ENCODE measurements around the gene COPS8.
A peak's percentile ranks its signal among the peaks of the same experiment; 100 is the strongest.

Gene COPS8

GRCh38 chr2:237085248-237086221 is at the start of gene COPS8:
Gene COPS8 (plus strand): TSS chr2:237085889. CDS start chr2:237085965, 76 bp downstream.
- DNase-seq (ENCODE audit: extremely low read depth, low read depth), result peak; percentile 71
- peak; percentile 21 for TF ChIP-seq CTCF (IDR thresholded peaks at IDR 0.05; ENCODE audit: low read depth, low read length)

- no peak for TF ChIP-seq CTCF (IDR thresholded peaks at IDR 0.05; ENCODE audit: low read depth, low read length)
- DNase-seq (ENCODE audit: extremely low read depth, low read depth), result no peak
Measured at GRCh38 chr2:237039301-237040031, 46.2 kb upstream of the COPS8 start.

GRCh38 chr2:237041231-237041630 is 44.5 kb upstream of the COPS8 start:
- TF ChIP-seq CTCF (IDR thresholded peaks at IDR 0.05; ENCODE audit: low read depth, low read length), result no peak

GRCh38 chr2:237042101-237042500 is 43.6 kb upstream of the COPS8 start:
- DNase-seq (ENCODE audit: extremely low read depth, low read depth), result no peak
- no peak for TF ChIP-seq CTCF (IDR thresholded peaks at IDR 0.05; ENCODE audit: low read depth, low read length)

More at GRCh38 chr2:237041231-237041630, 44.5 kb upstream of the COPS8 start:
- no peak for DNase-seq (ENCODE audit: extremely low read depth, low read depth)

- DNase-seq (ENCODE audit: extremely low read depth, low read depth), result no peak
- no peak for TF ChIP-seq CTCF (IDR thresholded peaks at IDR 0.05; ENCODE audit: low read depth, low read length)
Measured at GRCh38 chr2:237043866-237044265, 41.8 kb upstream of the COPS8 start.

GRCh38 chr2:237044281-237044680 is 41.4 kb upstream of the COPS8 start:
- no peak for TF ChIP-seq CTCF (IDR thresholded peaks at IDR 0.05; ENCODE audit: low read depth, low read length)

GRCh38 chr2:237045449-237045848 is 40.2 kb upstream of the COPS8 start:
- peak; percentile 90 for DNase-seq (ENCODE audit: extremely low read depth, low read depth)
- TF ChIP-seq CTCF (IDR thresholded peaks at IDR 0.05; ENCODE audit: low read depth, low read length), result no peak

More at GRCh38 chr2:237044281-237044680, 41.4 kb upstream of the COPS8 start:
- DNase-seq (ENCODE audit: extremely low read depth, low read depth), result no peak
